Measurements from ENCODE around the gene TEX10. TPM values are rescaled to one million over a fixed set of nuclear protein-coding genes. Genes with fewer than 3 reads are reported as not detected.

TEX10 gene
- total RNA-seq, 4 donors from 2014 or later = 16.0 to 20.5 (median 18.4) TPM

GRCh38 chr9:100292414-100292813 lies 60.3 kb downstream of the TEX10 start:
- ATAC-seq (no peak), DNase-seq (no peak)
- in situ Hi-C loops (cut with MboI; ENCODE audit: low sequenced_read_pairs in 4 of 4) = no loop called here
- intact Hi-C loops (cut with DNase I; ENCODE audit: low total_unique reads) = no loop called here
- H3K4me3 ChIP-seq = no peak overlapping the region
- TF ChIP-seq CTCF (IDR thresholded peaks at IDR 0.05 in 4 of 5, conservative IDR thresholded peaks at IDR 0.05 in 1 of 5) = no peak
- TF ChIP-seq POLR2A (IDR thresholded peaks at IDR 0.05) = no peak
- H3K27ac ChIP-seq = no peak overlapping the region
- H3K36me3 ChIP-seq = peaks cover 0 to 55% of the 10 kb centered on the region in 2 donors
- H3K27me3 ChIP-seq = no peaks in the 10 kb centered on the region
- no peaks in the 10 kb centered on the region for H3K4me1 ChIP-seq
- no peaks in the 10 kb centered on the region for H3K9me3 ChIP-seq

GRCh38 chr9:100290714-100291113 lies 62.0 kb downstream of the TEX10 start:
- H3K4me3 ChIP-seq = no peak overlapping the region
- intact Hi-C loops (cut with DNase I; ENCODE audit: low total_unique reads) (no loop called here), in situ Hi-C loops (cut with MboI; ENCODE audit: low sequenced_read_pairs in 4 of 4) (no loop called here)
- H3K27me3 ChIP-seq = no peaks in the 10 kb centered on the region
- H3K27ac ChIP-seq = no peak overlapping the region
- no peaks in the 10 kb centered on the region for H3K4me1 ChIP-seq
- ATAC-seq (no peak), DNase-seq (no peak)
- H3K36me3 ChIP-seq = peaks cover 0 to 70% of the 10 kb centered on the region in 2 donors
- TF ChIP-seq CTCF (IDR thresholded peaks at IDR 0.05 in 4 of 5, conservative IDR thresholded peaks at IDR 0.05 in 1 of 5) = no peak
- TF ChIP-seq POLR2A (IDR thresholded peaks at IDR 0.05) = no peak
- no peaks in the 10 kb centered on the region for H3K9me3 ChIP-seq

GRCh38 chr9:100287186-100287585 lies 65.6 kb downstream of the TEX10 start:
- in situ Hi-C loops (cut with MboI; ENCODE audit: low sequenced_read_pairs in 4 of 4) = no loop called here
- TF ChIP-seq CTCF (IDR thresholded peaks at IDR 0.05 in 4 of 5, conservative IDR thresholded peaks at IDR 0.05 in 1 of 5) (no peak), POLR2A (IDR thresholded peaks at IDR 0.05) (no peak)
- intact Hi-C loops (cut with DNase I; ENCODE audit: low total_unique reads) = no loop called here
- Histone ChIP-seq H3K9me3 (no peaks in the 10 kb centered on the region), H3K27ac (no peak overlapping the region), H3K4me1 (no peaks in the 10 kb centered on the region), H3K4me3 (no peak overlapping the region), H3K27me3 (no peaks in the 10 kb centered on the region), H3K36me3 (peaks cover 0 to 69% of the 10 kb centered on the region in 2 donors)
- ATAC-seq = no peak
- DNase-seq = no peak

GRCh38 chr9:100286257-100286656 lies 66.5 kb downstream of the TEX10 start:
- ATAC-seq (no peak), DNase-seq (no peak)
- Histone ChIP-seq H3K9me3 (no peaks in the 10 kb centered on the region), H3K4me1 (no peaks in the 10 kb centered on the region), H3K4me3 (no peak overlapping the region), H3K27me3 (no peaks in the 10 kb centered on the region), H3K36me3 (peaks cover 0 to 63% of the 10 kb centered on the region in 2 donors), H3K27ac (no peak overlapping the region)
- TF ChIP-seq POLR2A (IDR thresholded peaks at IDR 0.05) (no peak), CTCF (IDR thresholded peaks at IDR 0.05 in 4 of 5, conservative IDR thresholded peaks at IDR 0.05 in 1 of 5) (no peak)
- intact Hi-C loops (cut with DNase I; ENCODE audit: low total_unique reads) = no loop called here
- in situ Hi-C loops (cut with MboI; ENCODE audit: low sequenced_read_pairs in 4 of 4) = no loop called here

- in situ Hi-C loops (cut with MboI; ENCODE audit: low sequenced_read_pairs in 4 of 4) (no loop called here), intact Hi-C loops (cut with DNase I; ENCODE audit: low total_unique reads) (no loop called here)
- no peaks in the 10 kb centered on the region for H3K9me3 ChIP-seq
- H3K27ac ChIP-seq = no peak overlapping the region
- ATAC-seq (no peak), DNase-seq (no peak)
- H3K36me3 ChIP-seq = peaks cover 0 to 60% of the 10 kb centered on the region in 2 donors
- H3K4me1 ChIP-seq = no peaks in the 10 kb centered on the region
- H3K27me3 ChIP-seq = no peaks in the 10 kb centered on the region
- no peak for TF ChIP-seq CTCF (IDR thresholded peaks at IDR 0.05 in 4 of 5, conservative IDR thresholded peaks at IDR 0.05 in 1 of 5)
- no peak for TF ChIP-seq POLR2A (IDR thresholded peaks at IDR 0.05)
- no peak overlapping the region for H3K4me3 ChIP-seq
These were observed 67.1 kb downstream of the TEX10 start for GRCh38 chr9:100285601-100286000.

All from gastrocnemius medialis (tissue), 4 donors.